Liver (tissue), 9 donors: Measurements from ENCODE around the gene NMD3. TPM values are rescaled to one million over a fixed set of nuclear protein-coding genes. Genes with fewer than 3 reads are reported as not detected.

Source experiments
- DNase-seq: peaks from one replicate; pipeline ENCODE4 v3.0.0-alpha.2; 2017; ENCODE audit warnings: low spot score
- H3K27ac ChIP-seq, 2 donors: one replicate each; pipeline ENCODE4 v1.7.0; 2013; ENCODE audit warnings: inconsistent platforms in 2 of 2, low read length in 2 of 2, control low read depth in 1 of 2, low read depth in 1 of 2, mild to moderate bottlenecking in 1 of 2
- H3K27me3 ChIP-seq, 4 donors: one replicate each; pipeline versions ENCODE4 v1.6.1 to v1.7.0; 2013; ENCODE audit warnings: low read length in 3 of 4, inconsistent platforms in 1 of 4, mild to moderate bottlenecking in 1 of 4, moderate library complexity in 1 of 4; ENCODE audit not compliant: control insufficient read depth in 4 of 4, insufficient read depth in 4 of 4
- H3K36me3 ChIP-seq, 4 donors: one replicate each; pipeline versions ENCODE4 v1.6.1 to v1.7.0; 2013; ENCODE audit warnings: low read length in 3 of 4, mild to moderate bottlenecking in 3 of 4, low read depth in 1 of 4, moderate library complexity in 1 of 4; ENCODE audit not compliant: control insufficient read depth in 4 of 4, insufficient read depth in 3 of 4
- H3K4me1 ChIP-seq, 4 donors: one replicate each; pipeline versions ENCODE4 v1.6.1 to v1.7.0; 2013; ENCODE audit warnings: low read length in 3 of 4, mild to moderate bottlenecking in 3 of 4, moderate library complexity in 1 of 4; ENCODE audit not compliant: control insufficient read depth in 4 of 4, insufficient read depth in 4 of 4
- H3K4me3 ChIP-seq, 3 donors: one replicate each; pipeline versions ENCODE4 v1.6.1 to v1.7.0; 2013; ENCODE audit warnings: low read length in 3 of 3, control low read depth in 1 of 3, low read depth in 1 of 3, mild to moderate bottlenecking in 1 of 3
- H3K9ac ChIP-seq, 2 donors: one replicate each; pipeline ENCODE4 v1.7.0; 2013; ENCODE audit warnings: low read length in 2 of 2, mild to moderate bottlenecking in 2 of 2, moderate library complexity in 2 of 2, control low read depth in 1 of 2, low read depth in 1 of 2
- H3K9me3 ChIP-seq, 4 donors: one replicate each; pipeline versions ENCODE4 v1.6.1 to v1.7.0; 2013; ENCODE audit warnings: low read length in 3 of 4; ENCODE audit not compliant: control insufficient read depth in 4 of 4
- EGR1 ChIP-seq, 2 donors: IDR thresholded peaks; 2 replicates each; pipeline ENCODE4 v1.6.1; 2016 to 2018; ENCODE audit warnings: antibody characterized with exemption in 2 of 2, low read depth in 2 of 2
- FOXA1 ChIP-seq: IDR thresholded peaks from 2 replicates; pipeline ENCODE4 v1.6.1; 2016; ENCODE audit warnings: antibody characterized with exemption
- FOXA2 ChIP-seq: IDR thresholded peaks from 2 replicates; pipeline ENCODE4 v1.6.1; 2016; ENCODE audit warnings: antibody characterized with exemption
- GABPA ChIP-seq, 2 donors: IDR thresholded peaks in 1 of 2; conservative IDR thresholded peaks in 1 of 2; 2 replicates each; pipeline ENCODE4 v1.6.1; 2016; ENCODE audit warnings: antibody characterized with exemption in 2 of 2, mild to moderate bottlenecking in 1 of 2, moderate library complexity in 1 of 2
- HNF4A ChIP-seq, 2 donors: conservative IDR thresholded peaks; 2 replicates each; pipeline ENCODE4 v1.6.1; 2016; ENCODE audit warnings: antibody characterized with exemption in 2 of 2, mild to moderate bottlenecking in 2 of 2
- HNF4G ChIP-seq: IDR thresholded peaks from 2 replicates; pipeline ENCODE4 v1.6.1; 2016; ENCODE audit warnings: antibody characterized with exemption
- NR2F2 ChIP-seq: IDR thresholded peaks from 2 replicates; pipeline ENCODE4 v1.6.1; 2016; ENCODE audit warnings: antibody characterized with exemption
- RAD21 ChIP-seq, 2 donors: IDR thresholded peaks; 2 replicates each; pipeline ENCODE4 v1.6.1; 2016; ENCODE audit warnings: antibody characterized with exemption in 2 of 2, mild to moderate bottlenecking in 2 of 2
- RXRA ChIP-seq, 2 donors: IDR thresholded peaks; 2 replicates each; pipeline ENCODE4 v1.6.1; 2017 to 2018; ENCODE audit warnings: antibody characterized with exemption in 2 of 2, mild to moderate bottlenecking in 1 of 2
- SP1 ChIP-seq: IDR thresholded peaks from 2 replicates; pipeline ENCODE4 v1.6.1; 2018; ENCODE audit warnings: antibody characterized with exemption, mild to moderate bottlenecking
- TAF1 ChIP-seq: conservative IDR thresholded peaks from 2 replicates; pipeline ENCODE4 v1.6.1; 2016; ENCODE audit warnings: antibody characterized with exemption, mild to moderate bottlenecking
- YY1 ChIP-seq: IDR thresholded peaks from 2 replicates; pipeline ENCODE4 v1.6.1; 2016; ENCODE audit warnings: antibody characterized with exemption, mild to moderate bottlenecking
- WGBS: extraction: QIAGEN DNeasy Blood & Tissue Kit; methylation state at CpG from one replicate; pipeline ENCODE4 v1.1.7; 2013; 5-methylcytosine and 5-hydroxymethylcytosine counted together
- polyA plus RNA-seq, 2 donors: library from polyadenylated mRNA; stranded (reverse) in 1 of 2; unstranded in 1 of 2; fragments of 200-250 nt in 1 of 2; fragments of >200 nt in 1 of 2; fragmentation: Nextera tagmentation in 1 of 2; extraction: Ambion mirVana in 1 of 2; gene quantifications; one replicate each; pipeline versions ENCODE4 v1.2.1 to v1.2.3, GENCODE V29; 2013 to 2015
- total RNA-seq, 2 donors: library from RNA; depleted of rRNA; stranded (reverse); fragments of >200 nt; gene quantifications; one replicate each; pipeline ENCODE4 v1.2.3, GENCODE V29; 2014
- TF ChIP-seq, protein P1 (sequence below): IDR thresholded peaks from 2 replicates; pipeline ENCODE4 v1.6.1; 2016; ENCODE audit warnings: antibody characterized with exemption, mild to moderate bottlenecking
- TF ChIP-seq, protein P2 (sequence below): IDR thresholded peaks from 2 replicates; pipeline ENCODE4 v1.6.1; 2016; ENCODE audit warnings: antibody characterized with exemption
- TF ChIP-seq, protein P3 (sequence below): IDR thresholded peaks from 2 replicates; pipeline ENCODE4 v1.6.1; 2016; ENCODE audit warnings: antibody characterized with exemption
- TF ChIP-seq, protein P4 (sequence below): IDR thresholded peaks from 2 replicates; pipeline ENCODE4 v1.6.1; 2016; ENCODE audit warnings: antibody characterized with exemption
- TF ChIP-seq, protein P5 (sequence below): fragments of 150-350 bp; IDR thresholded peaks from 2 replicates; pipeline ENCODE4 v1.5.1; 2017; ENCODE audit warnings: improper control_type of control experiment, low read depth, low read length; ENCODE audit not compliant: missing input control
- donor health status: healthy.
- donor health status: healthy.
- donor health status: healthy.
- donor health status: healthy.
- donor health status: healthy.

Gene NMD3
- total and polyA plus RNA-seq, 4 donors, result 19.9 to 58.7 (median 36.6) TPM

DNA sequence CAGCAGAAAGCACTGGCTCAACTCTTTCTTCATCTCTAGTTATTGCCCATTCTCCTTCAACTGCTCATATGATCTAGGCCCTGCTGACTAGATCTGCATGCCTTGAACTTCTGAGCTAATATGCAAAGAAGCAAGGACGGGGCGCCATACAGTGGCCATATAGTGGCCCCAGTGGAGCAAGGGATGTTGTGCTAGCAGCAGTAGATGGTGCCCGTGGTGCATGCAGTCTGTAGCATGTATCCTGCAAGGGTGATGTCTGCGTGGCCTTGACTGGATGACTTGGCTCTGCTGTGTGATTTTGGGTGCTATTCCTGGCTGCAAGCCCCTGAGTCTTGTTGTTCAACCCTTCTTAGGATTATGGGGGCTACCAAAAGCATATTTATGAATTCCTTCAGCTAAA, 12.2 kb upstream of the NMD3 start:
- WGBS, result 94% methylated on average over 4 of the region's 4 CpGs
- H3K4me1 ChIP-seq, result no peaks in the 10 kb centered on the region

DNA sequence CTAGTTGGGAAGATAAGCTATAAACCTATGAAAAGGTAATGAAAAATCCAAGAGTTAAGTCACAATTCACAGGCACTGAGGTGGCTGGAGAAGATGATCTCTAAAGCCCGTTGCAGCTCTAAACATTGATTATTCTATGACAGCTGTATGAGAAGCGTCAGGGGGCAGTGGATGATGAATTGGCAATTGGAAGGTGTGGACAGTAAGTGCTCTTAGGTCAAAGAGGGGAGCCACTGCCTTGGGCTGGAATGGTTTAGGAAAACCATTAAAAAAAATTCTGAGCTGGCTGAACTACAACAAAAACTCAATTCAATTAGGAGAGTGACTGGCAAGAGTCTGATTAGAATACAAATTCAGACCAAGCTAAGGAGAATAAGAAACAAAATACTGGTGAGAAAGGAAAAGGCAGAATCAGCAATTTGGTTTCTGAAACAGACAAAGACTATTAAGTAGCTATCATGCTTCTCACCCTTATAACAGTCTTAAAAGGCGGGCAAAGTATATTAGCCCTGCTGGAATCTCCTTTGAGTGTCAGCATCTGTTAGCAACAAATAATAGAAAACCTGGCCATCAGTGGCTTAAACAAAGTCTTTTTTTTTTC, 8.8 kb upstream of the NMD3 start:
- TF ChIP-seq HNF4A (conservative IDR thresholded peaks at IDR 0.05), result no peak
- DNase-seq, result no peak
- Histone ChIP-seq H3K4me3 (no peak overlapping the region), H3K27ac (no peak overlapping the region), H3K9ac (no peak overlapping the region), H3K36me3 (no peaks in the 10 kb centered on the region), H3K4me1 (peaks cover 0 to 4% (median 0%) of the 10 kb centered on the region in 4 donors), H3K9me3 (no peaks in the 10 kb centered on the region), H3K27me3 (no peaks in the 10 kb centered on the region)
- 89% methylated on average over 3 of the region's 3 CpGs for WGBS

More for the DNA sequence above, 12.2 kb upstream of the NMD3 start:
- Histone ChIP-seq H3K4me3 (no peak overlapping the region), H3K36me3 (no peaks in the 10 kb centered on the region), H3K27ac (no peak overlapping the region), H3K9ac (no peak overlapping the region), H3K27me3 (no peaks in the 10 kb centered on the region), H3K9me3 (no peaks in the 10 kb centered on the region)
- no peak for TF ChIP-seq RXRA (IDR thresholded peaks at IDR 0.05)
- no peak for TF ChIP-seq FOXA1
- DNase-seq, result no peak

DNA sequence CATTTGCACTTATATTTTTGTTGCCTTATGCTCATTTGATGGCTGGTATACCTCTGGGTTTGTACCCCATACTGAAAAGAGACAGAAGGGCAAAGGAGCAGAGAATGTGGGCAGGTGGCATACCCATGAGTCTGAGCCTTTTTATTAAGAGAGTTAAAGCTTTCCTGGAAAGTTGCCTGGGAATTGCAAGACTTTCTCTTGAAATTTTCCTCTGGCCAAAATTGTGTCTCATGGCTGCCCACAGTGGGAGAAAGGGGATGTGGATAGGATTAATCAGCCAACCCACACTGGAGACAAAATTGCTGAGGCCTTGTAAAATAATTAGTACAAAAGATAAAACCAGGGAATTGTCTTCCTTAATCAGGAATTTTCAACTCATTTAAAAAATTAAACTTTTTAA, 8.2 kb upstream of the NMD3 start:
- no peak overlapping the region for H3K27ac ChIP-seq
- H3K4me3 ChIP-seq, result no peak overlapping the region
- DNase-seq, result no peak
- no peaks in the 10 kb centered on the region for H3K36me3 ChIP-seq
- no peaks in the 10 kb centered on the region for H3K27me3 ChIP-seq
- no peaks in the 10 kb centered on the region for H3K9me3 ChIP-seq
- no peak overlapping the region for H3K9ac ChIP-seq
- H3K4me1 ChIP-seq, result peaks cover 0 to 4% (median 0%) of the 10 kb centered on the region in 4 donors
- no peak for TF ChIP-seq RXRA (IDR thresholded peaks at IDR 0.05)
- TF ChIP-seq FOXA1, result no peak
- TF ChIP-seq TAF1, result no peak
- TF ChIP-seq, protein P1, sequence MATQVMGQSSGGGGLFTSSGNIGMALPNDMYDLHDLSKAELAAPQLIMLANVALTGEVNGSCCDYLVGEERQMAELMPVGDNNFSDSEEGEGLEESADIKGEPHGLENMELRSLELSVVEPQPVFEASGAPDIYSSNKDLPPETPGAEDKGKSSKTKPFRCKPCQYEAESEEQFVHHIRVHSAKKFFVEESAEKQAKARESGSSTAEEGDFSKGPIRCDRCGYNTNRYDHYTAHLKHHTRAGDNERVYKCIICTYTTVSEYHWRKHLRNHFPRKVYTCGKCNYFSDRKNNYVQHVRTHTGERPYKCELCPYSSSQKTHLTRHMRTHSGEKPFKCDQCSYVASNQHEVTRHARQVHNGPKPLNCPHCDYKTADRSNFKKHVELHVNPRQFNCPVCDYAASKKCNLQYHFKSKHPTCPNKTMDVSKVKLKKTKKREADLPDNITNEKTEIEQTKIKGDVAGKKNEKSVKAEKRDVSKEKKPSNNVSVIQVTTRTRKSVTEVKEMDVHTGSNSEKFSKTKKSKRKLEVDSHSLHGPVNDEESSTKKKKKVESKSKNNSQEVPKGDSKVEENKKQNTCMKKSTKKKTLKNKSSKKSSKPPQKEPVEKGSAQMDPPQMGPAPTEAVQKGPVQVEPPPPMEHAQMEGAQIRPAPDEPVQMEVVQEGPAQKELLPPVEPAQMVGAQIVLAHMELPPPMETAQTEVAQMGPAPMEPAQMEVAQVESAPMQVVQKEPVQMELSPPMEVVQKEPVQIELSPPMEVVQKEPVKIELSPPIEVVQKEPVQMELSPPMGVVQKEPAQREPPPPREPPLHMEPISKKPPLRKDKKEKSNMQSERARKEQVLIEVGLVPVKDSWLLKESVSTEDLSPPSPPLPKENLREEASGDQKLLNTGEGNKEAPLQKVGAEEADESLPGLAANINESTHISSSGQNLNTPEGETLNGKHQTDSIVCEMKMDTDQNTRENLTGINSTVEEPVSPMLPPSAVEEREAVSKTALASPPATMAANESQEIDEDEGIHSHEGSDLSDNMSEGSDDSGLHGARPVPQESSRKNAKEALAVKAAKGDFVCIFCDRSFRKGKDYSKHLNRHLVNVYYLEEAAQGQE, result no peak

DNA sequence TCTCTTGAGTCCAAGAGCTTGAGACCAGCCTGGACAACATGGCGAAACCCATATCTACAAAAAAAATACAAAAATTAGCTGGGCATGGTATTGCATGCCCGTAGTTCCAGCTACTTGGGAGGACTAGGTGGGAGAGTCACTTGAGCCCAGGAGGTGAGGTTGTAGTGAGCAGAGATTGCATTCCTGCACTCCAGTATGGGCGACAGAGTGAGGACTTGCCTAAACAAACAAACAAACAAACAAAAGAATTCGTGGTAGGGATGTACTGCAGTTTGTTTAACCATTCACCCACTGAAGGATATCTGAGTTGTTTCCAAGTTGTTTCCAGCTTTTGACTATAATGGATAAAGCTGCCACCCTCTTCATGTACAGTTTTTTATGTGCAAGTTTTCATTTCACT, 7.5 kb upstream of the NMD3 start:
- H3K27ac ChIP-seq, result no peak overlapping the region
- H3K9me3 ChIP-seq, result no peaks in the 10 kb centered on the region
- no peak for DNase-seq
- H3K9ac ChIP-seq, result no peak overlapping the region
- no peaks in the 10 kb centered on the region for H3K27me3 ChIP-seq
- H3K36me3 ChIP-seq, result no peaks in the 10 kb centered on the region
- peaks cover 0 to 4% (median 0%) of the 10 kb centered on the region in 4 donors for H3K4me1 ChIP-seq
- WGBS, result 58% methylated on average over 4 of the region's 4 CpGs
- no peak overlapping the region for H3K4me3 ChIP-seq
- TF ChIP-seq HNF4A (conservative IDR thresholded peaks at IDR 0.05) (no peak), FOXA2 (no peak), RAD21 (IDR thresholded peaks at IDR 0.05) (no peak), EGR1 (IDR thresholded peaks at IDR 0.05; ENCODE audit: low read depth in 2 of 2) (no peak), FOXA1 (no peak), HNF4G (no peak), NR2F2 (no peak), SP1 (no peak), YY1 (no peak), RXRA (IDR thresholded peaks at IDR 0.05) (no peak), GABPA (IDR thresholded peaks at IDR 0.05 in 1 of 2, conservative IDR thresholded peaks at IDR 0.05 in 1 of 2) (no peak)
- TF ChIP-seq, protein P2, sequence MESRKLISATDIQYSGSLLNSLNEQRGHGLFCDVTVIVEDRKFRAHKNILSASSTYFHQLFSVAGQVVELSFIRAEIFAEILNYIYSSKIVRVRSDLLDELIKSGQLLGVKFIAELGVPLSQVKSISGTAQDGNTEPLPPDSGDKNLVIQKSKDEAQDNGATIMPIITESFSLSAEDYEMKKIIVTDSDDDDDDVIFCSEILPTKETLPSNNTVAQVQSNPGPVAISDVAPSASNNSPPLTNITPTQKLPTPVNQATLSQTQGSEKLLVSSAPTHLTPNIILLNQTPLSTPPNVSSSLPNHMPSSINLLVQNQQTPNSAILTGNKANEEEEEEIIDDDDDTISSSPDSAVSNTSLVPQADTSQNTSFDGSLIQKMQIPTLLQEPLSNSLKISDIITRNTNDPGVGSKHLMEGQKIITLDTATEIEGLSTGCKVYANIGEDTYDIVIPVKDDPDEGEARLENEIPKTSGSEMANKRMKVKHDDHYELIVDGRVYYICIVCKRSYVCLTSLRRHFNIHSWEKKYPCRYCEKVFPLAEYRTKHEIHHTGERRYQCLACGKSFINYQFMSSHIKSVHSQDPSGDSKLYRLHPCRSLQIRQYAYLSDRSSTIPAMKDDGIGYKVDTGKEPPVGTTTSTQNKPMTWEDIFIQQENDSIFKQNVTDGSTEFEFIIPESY, result no peak
- TF ChIP-seq, protein P3, sequence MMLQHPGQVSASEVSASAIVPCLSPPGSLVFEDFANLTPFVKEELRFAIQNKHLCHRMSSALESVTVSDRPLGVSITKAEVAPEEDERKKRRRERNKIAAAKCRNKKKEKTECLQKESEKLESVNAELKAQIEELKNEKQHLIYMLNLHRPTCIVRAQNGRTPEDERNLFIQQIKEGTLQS, result no peak
- TF ChIP-seq, protein P4, sequence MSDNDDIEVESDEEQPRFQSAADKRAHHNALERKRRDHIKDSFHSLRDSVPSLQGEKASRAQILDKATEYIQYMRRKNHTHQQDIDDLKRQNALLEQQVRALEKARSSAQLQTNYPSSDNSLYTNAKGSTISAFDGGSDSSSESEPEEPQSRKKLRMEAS, result no peak
- TF ChIP-seq, protein P5, sequence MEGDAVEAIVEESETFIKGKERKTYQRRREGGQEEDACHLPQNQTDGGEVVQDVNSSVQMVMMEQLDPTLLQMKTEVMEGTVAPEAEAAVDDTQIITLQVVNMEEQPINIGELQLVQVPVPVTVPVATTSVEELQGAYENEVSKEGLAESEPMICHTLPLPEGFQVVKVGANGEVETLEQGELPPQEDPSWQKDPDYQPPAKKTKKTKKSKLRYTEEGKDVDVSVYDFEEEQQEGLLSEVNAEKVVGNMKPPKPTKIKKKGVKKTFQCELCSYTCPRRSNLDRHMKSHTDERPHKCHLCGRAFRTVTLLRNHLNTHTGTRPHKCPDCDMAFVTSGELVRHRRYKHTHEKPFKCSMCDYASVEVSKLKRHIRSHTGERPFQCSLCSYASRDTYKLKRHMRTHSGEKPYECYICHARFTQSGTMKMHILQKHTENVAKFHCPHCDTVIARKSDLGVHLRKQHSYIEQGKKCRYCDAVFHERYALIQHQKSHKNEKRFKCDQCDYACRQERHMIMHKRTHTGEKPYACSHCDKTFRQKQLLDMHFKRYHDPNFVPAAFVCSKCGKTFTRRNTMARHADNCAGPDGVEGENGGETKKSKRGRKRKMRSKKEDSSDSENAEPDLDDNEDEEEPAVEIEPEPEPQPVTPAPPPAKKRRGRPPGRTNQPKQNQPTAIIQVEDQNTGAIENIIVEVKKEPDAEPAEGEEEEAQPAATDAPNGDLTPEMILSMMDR, result no peak
